Stimulated activated CD4-positive, alpha-beta T cell treated with anti-CD3 and anti-CD28 coated beads, Interleukin-4, amount 100 ng/mL, for 24 hours (primary cell): ENCODE data around the gene ITSN1.

Experiments
- DNase-seq: peaks from one replicate; pipeline ENCODE4 v3.0.0-alpha.2; 2020

The ITSN1 gene

DNA sequence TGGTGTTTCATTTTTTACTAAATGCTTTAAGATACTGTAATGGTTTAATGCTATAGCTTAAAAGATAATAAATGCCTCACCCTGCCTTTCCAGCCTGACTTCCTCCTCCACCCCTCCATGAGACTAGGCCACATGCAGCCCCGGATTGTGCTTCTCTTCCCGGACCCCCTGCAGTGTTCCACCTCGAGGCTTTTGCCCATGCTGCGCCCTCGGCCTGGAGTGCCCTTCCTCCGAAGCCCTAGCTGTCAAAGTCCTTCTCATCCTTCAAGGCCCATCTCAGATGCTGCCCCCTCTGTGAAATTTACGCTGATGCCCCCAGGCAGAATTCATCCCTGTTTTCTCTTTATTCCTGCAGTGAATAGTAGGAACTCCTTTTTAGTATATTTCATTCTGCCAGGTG lies 174.8 kb downstream of the ITSN1 start:
- DNase-seq = no peak

DNA sequence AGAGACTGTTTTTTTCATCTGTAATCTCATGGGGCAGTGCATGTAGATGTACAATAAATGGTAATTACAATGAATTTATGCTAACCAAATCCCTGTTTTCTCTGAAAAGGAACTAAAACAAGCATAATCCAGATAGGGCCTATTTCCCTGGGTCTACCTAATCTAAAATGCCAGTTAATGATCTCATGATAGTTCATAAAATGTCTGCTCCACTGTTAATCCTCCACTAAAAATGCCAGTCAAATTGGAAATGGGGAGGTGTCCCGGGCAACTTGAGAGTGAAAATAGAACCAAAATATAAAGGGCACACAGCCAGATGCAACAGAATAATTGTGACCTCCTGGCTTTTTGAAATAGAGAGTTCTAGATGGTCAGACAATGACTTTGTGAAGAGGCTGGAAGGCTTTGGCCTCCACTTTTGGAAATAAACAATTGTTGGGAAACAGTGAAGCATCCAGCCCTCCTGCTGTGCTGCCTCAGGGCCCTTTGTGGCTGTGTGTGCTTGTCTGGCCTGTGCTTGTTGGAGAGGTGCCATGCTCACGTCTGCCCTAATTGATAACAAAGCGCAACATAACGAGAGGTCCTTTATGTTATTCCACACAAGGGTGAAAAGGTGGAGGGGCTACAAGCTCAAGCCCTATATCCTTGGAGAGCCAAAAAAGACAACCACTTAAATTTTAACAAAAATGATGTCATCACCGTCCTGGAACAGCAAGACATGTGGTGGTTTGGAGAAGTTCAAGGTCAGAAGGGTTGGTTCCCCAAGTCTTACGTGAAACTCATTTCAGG lies 175.6 kb downstream of the ITSN1 start:
- DNase-seq = no peak

DNA sequence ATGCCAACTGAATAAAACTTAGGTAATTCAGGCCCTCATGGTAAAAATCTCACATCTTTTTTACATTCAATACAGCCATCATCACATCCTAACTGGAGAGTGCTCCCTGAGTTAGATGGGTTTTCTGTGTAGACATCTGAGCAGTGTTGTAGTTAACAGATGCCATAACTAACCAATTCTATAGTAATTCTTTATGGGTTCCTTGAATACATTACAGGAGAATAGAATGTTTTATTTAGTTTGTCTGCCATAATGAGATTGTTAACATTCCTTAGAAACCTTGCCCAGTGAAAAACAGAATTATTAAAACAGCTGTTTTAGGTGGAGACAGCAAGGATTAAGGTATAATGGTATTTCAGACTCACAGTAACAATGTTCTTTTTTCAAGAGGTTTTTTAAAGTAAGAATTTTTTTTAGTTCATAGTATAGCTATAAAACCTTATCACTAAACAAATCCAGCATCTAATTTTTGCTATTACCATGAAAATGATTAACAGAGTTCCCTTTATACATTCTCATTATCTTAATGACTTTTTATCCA lies 178.0 kb downstream of the ITSN1 start:
- DNase-seq = no peak

DNA sequence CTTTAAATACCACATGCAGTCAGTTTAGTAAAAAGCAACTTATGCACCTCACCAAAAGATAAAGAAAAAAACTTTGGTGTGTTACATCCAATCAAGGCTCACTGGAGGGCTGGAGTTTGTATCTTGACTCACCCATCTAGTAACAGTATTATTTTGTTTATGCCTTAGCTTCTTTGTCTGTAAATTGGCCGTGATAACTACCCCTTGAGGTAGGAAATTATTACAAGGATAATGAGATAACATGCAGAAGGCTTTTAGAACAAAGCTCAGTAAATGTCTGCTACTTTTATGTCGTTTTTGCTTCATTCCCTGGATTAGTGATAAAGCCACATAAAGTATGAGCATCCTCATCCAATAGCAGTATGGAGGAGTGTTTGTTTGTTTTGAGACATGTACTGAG lies 178.5 kb downstream of the ITSN1 start:
- DNase-seq = no peak

DNA sequence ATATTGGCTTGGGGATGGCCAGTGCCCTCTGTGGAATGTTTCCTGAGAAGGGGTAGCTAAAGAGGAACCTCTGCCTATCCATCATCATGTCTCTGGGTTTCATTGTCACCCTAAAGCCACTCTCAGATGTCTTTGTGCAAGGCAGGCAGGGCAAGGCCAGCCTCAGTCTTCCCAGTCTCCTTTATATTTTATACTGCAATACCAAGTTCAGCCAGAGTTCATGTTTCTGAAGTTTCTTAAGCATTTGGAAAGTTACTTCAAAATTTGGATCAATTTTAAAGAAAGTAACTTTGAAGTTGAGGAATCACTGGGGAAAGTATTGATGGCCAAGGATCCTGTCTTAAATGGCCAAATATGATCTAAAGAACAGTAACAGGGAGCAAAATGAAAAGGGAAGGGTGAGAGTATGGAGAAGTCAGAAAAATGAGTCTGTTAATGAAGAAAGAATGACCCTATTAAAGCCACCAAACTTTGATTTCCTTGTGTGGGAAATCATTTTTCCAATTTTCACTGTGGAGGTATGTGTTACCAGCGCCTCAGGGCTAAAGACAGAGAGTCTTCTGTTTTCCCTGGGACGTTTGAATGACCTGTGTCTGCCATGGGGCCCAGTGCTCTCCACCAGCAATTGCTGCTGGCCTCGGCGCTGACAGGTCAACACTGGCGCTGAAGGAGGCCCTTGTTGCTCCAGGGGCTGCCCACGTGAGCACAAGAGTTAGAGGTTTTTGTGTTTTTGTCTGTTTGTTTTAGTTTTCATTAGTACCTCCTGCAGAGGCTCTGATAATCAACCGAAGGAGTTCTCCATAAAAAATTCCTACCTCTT lies 179.4 kb downstream of the ITSN1 start:
- no peak for DNase-seq

DNA sequence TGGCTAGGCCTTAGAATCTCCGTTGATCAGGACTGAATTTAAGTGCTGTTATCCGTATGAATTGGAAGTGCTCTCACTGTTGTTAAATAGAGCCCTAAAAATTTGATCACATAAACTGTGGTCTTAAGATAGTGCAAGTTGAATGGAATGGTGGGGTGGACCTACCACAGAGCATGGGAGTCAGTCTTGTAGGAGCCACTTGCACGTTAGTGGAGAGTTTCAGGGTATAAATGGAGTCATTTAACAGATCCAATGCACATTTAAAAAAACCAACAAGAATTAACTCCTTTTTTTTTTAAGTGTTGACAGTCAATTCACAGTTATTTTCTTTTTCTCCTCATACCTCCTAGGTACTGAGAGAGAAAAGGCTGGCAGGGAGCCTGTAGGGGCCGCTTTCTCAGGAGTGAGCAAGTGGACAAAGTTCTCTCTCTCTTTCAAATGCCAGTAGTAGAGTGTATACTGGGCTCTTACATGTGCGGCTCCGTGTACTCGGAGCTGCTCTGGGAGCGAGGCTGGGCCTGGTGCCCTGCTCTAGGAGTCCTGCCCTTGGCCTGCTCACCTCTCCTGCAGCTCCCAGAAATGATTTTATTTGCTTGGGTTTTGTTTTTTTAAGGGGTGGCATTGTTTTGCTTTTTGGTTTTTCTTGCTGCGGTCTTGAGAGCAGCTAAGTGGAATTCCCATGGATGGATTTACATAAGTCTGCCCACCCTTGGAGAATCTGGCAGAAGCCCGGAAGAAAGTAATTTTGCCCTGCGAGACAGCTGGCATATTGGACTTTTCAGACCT lies 182.0 kb downstream of the ITSN1 start:
- no peak for DNase-seq

DNA sequence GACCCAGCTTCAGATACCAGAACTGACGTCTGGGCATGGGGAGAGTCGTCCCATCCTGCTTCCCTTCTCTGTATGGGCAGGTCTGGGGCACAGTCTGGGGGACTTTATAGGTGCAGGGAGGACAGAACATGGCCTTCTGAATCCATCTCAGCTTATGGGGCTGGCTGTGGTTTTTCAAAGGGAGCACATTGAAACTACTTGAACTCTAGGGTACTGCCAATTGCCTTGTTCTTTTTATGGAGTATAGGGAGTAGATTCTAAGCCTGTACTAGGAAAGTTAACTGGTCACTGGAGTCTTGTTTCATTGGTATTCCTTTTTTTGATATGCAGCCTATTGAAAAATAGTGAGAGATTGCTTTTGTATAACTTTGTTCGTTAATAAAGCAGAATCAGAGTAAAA lies 183.1 kb downstream of the ITSN1 start:
- DNase-seq = no peak

DNA sequence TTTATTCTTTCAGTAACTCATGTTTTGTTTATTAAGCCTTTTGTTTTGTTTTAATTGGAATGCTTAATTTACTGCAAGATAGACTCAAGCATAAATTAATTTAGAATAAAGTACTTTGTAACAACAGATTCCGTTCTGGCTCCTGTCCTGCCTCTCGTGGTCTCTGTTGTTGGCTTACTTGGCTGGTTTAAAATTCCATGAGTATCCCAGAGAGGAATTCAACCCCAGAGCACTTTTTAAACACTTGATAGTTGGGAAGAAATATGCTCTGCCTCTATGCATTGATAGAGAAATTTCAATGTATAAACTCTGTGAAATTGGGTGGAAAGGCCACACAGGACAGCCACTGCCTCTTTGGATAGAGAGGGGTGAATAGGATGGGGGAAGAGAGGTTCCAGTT lies 183.6 kb downstream of the ITSN1 start:
- no peak for DNase-seq

DNA sequence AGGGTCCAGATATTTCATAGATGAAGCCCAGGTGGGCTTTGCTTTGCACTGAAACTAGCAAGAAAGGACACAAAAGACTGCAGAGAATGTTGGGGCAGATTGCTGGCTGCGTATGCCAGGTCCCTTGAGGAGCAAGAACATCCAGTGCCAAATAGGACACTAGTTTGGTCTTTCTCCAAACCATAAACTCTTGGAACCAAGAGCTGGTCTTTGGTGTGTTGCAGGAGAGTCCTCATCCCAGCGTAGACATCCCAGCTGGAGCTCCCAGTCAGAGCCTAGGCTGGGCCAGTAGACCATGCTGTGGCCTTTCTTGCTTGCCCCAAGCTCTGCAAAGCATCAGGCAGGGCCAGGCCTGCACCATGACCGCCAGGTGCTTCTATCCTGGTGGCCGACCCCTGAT lies 185.8 kb downstream of the ITSN1 start:
- no peak for DNase-seq

DNA sequence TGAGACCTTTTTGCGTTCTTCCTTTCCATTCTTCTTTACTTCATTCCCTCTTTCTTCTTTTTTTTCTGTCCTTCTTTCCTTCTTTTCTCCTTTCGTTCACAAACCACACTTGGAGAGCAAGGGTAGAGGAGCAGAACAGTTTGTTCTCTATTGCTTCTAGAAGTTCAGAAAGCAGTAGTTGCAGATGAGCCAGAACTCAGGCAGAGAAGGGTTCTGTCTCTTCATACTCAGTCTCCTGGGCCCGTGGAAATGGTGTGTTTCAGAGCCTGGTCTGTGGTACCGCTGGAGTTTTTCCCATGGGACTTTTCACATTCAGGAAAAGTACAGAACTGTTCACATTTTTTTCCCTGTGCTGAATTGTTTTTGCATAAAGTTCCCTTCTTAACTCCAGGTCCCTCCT lies 186.3 kb downstream of the ITSN1 start:
- DNase-seq = no peak

DNA sequence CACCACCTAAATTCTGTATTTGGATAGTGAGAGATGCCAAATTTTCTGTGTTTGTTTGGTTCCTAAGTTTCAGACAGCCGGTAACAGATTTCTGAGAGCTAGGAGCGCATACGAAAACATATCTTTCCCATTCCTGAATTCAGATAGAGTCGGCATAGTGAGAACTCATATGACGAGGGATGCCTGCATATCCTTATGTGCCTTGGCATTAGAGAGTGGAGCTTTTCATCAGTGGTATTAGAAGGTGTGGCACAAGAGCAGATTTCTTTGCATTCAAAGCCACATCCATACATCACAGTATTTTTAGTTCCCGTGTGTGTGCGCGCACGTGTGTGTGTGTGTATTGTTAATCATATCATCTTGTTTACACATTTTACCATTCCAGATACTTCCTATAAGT lies 187.5 kb downstream of the ITSN1 start:
- DNase-seq = no peak

DNA sequence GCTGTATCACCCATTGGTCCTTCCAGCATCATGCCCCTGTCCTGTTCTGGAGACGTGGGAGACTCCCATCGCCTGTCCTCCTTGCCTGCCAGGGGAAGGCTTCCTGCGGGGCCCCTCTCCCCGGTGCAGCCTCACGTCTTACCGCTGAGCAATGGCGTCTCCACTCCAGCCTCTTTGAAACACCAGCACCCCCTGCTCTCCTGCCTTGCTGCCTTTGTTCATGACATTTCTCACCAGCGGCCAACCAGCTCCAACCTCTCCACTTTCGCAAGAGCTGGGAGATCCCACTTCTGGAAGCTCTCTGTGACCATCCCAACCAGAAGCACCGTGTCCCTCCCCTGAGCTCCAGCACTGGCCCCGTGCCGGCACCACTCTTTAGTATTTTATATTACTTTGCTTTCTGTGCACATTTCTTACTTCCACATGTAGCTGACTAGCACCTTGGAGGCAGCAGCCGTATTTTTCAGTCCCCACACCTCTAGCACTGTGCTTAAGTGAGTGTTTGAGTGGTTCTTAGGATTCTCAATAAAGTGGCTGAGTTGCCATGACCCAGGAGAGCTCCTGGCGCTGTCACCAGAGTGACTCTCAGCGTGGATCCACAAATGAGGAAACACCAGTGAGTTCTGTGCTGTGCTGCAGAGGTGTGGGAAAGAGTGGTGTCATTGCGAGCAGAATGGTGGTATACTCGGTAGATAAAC lies 189.8 kb downstream of the ITSN1 start:
- DNase-seq = no peak

DNA sequence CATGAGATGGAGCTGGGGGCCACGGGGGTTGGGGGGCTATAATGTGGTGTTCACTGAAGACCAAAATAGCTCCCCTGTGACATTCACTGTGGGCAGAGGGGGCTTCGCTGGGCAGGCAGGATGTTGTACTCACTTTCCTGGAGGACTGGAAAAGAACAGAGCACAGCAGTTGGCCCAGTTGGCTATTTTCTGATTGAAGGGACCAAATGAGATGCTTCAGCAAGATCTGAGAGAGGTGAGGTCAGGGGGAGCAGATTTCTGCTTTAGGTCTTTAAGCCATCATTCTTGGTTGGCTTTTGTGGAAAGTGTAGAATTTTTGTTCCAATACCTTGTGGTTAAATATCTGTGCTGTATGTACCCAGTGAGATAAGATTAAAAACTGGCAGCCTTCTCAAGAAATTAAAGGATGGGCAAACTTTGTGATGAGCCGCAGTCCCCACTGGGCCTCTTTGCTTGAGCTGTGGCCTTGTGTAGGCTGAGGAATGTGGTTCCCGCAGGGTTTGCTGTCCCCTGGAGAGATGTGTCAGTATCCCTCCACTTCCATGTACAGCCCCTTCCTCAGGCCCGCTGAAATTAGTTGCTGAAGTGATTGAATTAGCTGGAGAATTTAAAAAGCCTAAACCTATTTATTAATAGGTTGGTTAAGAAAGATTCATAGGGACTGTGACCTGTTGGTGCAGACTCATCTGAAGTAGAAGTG lies 192.7 kb downstream of the ITSN1 start:
- DNase-seq = no peak

DNA sequence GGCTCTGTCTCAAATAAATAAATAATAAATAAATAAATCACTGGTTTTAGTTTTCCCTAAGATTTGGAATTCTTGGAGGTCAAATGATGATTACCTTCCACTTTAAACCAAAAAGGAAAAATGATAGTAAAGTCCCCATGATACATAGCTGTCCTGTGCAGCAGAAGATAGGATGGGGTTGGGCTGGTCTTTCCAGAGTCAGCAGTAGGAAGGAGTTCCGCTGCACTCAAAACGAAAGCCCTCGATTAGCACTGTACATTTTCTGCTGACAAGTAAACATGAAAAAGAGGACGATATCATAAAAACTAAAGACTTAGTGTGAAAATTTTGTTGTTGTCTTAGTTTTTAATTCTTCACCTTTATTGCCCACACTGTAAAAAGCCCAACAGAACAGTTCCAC lies 193.6 kb downstream of the ITSN1 start:
- DNase-seq = no peak

DNA sequence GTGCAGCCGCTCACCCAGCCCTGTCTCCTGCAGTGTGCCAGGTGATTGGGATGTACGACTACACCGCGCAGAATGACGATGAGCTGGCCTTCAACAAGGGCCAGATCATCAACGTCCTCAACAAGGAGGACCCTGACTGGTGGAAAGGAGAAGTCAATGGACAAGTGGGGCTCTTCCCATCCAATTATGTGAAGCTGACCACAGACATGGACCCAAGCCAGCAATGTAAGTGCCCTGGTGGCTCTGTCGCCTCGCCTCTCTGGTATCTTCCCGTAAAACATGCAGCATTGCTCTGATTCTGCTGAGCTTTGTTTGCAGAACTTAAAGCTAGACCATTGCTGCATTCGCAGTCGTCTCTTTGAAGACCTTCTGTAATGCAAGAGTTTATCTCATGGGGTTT lies 194.1 kb downstream of the ITSN1 start:
- no peak for DNase-seq

DNA sequence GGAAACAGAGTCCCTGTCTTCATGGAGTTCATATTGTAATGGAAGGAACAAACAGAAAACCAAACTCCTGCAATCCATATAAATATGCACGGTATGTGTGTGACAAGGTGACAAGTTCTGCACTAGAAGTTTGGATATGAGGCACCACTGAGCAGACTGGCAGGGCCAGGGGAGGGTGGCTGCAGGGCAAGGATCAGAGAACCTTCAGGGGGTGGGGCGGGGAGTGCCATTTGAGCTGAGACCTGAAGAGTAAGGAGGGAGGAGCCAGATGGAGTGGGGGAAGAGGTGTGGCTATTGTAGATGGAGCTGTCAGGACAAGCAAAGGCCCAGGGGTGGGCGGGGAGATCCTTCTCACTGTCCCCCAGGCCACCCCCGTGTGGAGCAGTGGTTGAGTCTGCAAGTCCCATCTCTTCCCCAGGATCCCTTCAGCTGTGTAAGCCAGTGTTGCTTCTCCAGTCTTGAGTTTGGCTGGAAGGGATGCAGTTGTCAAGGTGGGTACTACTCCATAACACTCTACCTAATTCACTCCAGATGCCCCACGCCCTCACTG lies 196.9 kb downstream of the ITSN1 start:
- no peak for DNase-seq

DNA sequence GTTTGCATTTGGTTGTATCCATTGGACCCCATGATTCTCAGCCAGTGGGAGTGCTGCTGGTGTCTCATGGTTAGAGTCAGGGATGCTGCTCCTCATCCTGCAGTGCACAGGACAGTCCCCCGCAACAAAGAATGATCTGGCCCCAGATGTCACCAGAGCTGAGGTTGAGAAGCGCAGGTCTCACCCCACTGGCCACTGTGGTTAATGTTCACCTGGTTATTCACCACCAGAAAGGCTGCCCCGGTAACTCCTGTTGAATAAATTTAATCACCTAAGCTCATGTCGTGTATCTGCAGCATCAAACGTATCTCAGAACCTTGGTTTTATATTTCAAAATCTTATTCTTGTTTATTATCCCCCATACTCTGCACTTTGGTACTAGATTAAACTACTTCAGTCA lies 197.5 kb downstream of the ITSN1 start:
- no peak for DNase-seq

DNA sequence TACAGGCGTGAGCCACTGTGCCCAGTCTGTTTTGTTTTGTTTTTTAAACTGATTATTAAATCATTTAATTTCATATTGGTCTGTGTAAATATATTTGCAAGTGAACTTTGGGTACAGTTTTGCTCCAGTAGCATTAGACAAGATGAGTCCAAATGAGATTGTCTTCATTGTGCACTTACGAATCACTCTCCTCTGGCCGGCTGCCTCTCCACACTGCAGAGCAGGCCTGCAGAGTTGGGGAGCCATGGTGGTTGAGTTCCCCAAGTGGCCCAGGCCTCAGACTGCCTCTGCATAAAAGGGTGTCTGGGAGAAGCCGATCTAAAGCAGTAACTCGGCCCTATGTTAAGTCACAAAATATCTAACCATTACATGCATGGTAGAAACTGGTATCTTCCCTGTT lies 198.5 kb downstream of the ITSN1 start:
- no peak for DNase-seq

DNA sequence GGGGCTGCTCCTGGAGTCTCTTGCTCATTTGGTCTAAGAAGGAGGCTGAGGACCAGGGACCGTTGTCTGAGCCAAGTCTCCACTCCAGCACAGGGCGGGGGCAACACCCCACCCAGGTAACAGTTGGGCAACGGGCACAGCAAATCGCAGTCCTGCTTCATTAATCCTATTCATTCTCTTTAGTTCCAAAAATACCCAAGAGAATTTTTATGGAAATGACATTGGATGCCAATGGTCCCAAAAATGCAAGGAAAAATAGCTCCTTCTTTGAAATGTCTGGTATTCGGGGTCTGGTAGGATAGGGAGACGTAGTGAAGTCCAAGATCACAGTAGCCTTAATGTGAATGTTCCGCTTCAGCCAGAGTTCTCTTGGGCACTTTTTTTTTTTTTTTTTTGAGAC lies 199.3 kb downstream of the ITSN1 start:
- DNase-seq = no peak

DNA sequence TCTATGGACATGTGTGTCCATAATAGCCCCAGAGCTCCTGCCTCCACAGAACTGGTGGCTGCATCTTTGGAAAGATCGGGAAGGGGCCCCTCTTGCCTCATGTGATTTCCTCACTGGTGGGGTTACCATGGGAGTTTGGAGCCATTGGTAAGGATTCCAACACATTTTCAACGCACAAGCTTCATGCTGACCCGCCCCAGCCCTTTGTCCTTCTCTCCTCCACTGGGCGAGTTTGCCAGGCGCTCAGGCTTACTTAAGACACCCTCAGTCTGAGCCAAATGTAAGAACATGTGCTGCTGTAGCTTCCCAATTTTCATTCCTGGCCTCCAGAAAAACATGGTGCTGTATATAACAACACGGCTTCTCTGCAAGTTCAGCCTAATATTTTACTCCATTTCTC lies 200.9 kb downstream of the ITSN1 start:
- no peak for DNase-seq

DNA sequence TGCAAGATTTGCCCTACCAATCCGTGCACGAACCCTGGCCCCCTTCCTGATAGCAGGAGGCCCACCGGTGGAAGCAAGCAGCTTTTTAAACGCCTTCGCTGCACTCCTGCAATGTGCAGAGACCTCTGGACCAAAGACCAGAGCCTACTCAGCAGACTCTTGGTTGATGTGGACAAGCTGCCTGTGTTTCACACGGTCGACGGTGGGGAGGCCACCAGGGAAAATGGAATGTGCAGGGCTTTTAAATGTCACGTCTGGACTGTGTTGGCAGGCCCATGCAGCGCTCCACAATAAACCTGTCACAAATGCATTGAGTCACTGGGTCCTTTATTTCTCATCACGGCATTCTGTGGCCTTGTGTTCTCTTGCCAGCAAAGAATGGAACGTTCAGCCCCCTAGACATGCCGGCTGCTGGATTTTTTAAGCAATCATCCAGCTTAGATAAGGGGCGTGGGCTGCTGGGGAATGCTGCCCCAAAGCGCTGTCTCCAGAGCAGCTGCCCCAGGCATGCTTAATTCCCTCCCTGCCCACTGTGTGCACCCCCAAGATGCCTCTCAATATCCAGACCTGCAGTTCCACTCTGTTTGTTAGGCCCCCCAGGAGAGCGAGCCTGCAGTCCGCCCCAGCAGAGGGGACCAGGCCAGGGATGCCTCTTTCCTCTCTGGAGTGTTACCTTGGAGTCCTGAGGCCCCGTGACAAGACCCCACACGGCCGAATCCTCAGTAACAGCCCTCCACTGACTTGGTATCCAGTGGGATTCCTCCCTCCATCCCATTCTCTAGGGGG lies 202.0 kb downstream of the ITSN1 start:
- DNase-seq = no peak
